HCT116 (cell line): ENCODE measurements around the gene ANKRD13D. TPM values are rescaled to one million over a fixed set of nuclear protein-coding genes. Genes with fewer than 3 reads are reported as not detected.

Experiments used
- ATAC-seq: fragments of 200-7000 bp; cut with Tn5 transposase; 2 replicates; pipeline ENCODE4 v1.9.1; 2020; ENCODE audit warnings: mild to moderate bottlenecking, moderate library complexity
- BruUV-seq: library from RNA; stranded (reverse); fragments of 400-500 nt; replicated peaks from 2 replicates; lab custom pipeline; 2021; lab: Mats Ljungman, UMichigan
- CTCF ChIA-PET: fragments of 300-600 bp; sonication (Branson Sonifier 250); formaldehyde crosslinking; loops from one replicate; lab custom pipeline; 2021; ENCODE audit warnings: antibody characterized with exemption; lab: Charles Lee
- POLR2A ChIA-PET: fragments of 300-600, 350-600 bp; sonication (Branson Sonifier 250); formaldehyde crosslinking; loops from one replicate; lab custom pipeline; 2021; ENCODE audit warnings: antibody characterized with exemption; lab: Charles Lee
- RAD21 ChIA-PET, 2 experiments: fragments of 300-600 bp; sonication (Branson Sonifier 250); formaldehyde crosslinking; loops; one replicate each; lab custom pipeline; 2023; ENCODE audit warnings: low total read pairs in 2 of 2; ENCODE audit not compliant: uncharacterized antibody in 2 of 2, unreplicated experiment in 2 of 2, low non-redundant PET in 1 of 2; lab: Charles Lee
- DNase-seq: peaks from one replicate; pipeline ENCODE4 v3.0.0-alpha.2; 2010; ENCODE audit warnings: low read depth, low spot score
- H2AFZ ChIP-seq: fragments of 200-600 bp; shearing (Covaris generic), sonication (generic); 2 replicates; pipeline ENCODE4 v1.6.1; 2017; ENCODE audit warnings: low read depth, mixed run types, mixed read lengths, antibody characterized with exemption, low read length; ENCODE audit not compliant: poor library complexity, severe bottlenecking
- H3K27ac ChIP-seq: 2 replicates; pipeline ENCODE4 v1.5.1; 2012; ENCODE audit warnings: low read depth, low read length
- H3K27me3 ChIP-seq: fragments of 200-600 bp; sonication (generic); 2 replicates; pipeline ENCODE4 v1.6.1; 2016; ENCODE audit warnings: mixed run types, low read length, mixed read lengths; ENCODE audit not compliant: insufficient read depth
- H3K36me3 ChIP-seq, 2 experiments: fragments of 200-500 bp in 1 of 2; fragments of 200-600 bp in 1 of 2; sonication (Bioruptor generic) in 1 of 2; sonication (generic) in 1 of 2; 2 replicates each; pipeline versions ENCODE4 v1.5.1 to v1.6.1; 2014 to 2016; ENCODE audit warnings: low read length in 2 of 2, inconsistent platforms in 1 of 2, mixed read lengths in 1 of 2, mixed run types in 1 of 2; ENCODE audit not compliant: insufficient read depth in 2 of 2, control insufficient read depth in 1 of 2
- H3K4me1 ChIP-seq, 2 experiments: fragments of 200-600 bp in 1 of 2; sonication (generic) in 1 of 2; 2 replicates each; pipeline versions ENCODE4 v1.5.1 to v1.6.1; 2012 to 2017; ENCODE audit warnings: low read length in 2 of 2, inconsistent platforms in 1 of 2, mild to moderate bottlenecking in 1 of 2, mixed read lengths in 1 of 2, mixed run types in 1 of 2, moderate library complexity in 1 of 2; ENCODE audit not compliant: insufficient read depth in 2 of 2, control insufficient read depth in 1 of 2
- H3K4me2 ChIP-seq: fragments of 200-600 bp; sonication (generic); 2 replicates; pipeline ENCODE4 v1.6.1; 2017; ENCODE audit warnings: mixed run types, low read length, mixed read lengths
- H3K4me3 ChIP-seq, 2 experiments: fragments of 200-600 bp in 1 of 2; sonication (generic) in 1 of 2; replicated peaks in 1 of 2; 2 replicates each; pipeline ENCODE4 v1.5.1; 2011 to 2016; ENCODE audit warnings: low read length in 2 of 2, control low read depth in 1 of 2, low read depth in 1 of 2, mild to moderate bottlenecking in 1 of 2, mixed read lengths in 1 of 2, mixed run types in 1 of 2
- H3K79me2 ChIP-seq: fragments of 200-600 bp; sonication (generic); 2 replicates; pipeline ENCODE4 v1.6.1; 2017; ENCODE audit warnings: mild to moderate bottlenecking, mixed run types, low read length, moderate library complexity, mixed read lengths; ENCODE audit not compliant: insufficient read depth
- H3K9ac ChIP-seq: fragments of 200-600 bp; sonication (generic); 2 replicates; pipeline ENCODE4 v1.6.1; 2016; ENCODE audit warnings: low read length, mixed read lengths
- H3K9me2 ChIP-seq: fragments of 200-600 bp; sonication (generic), shearing (Covaris generic); 2 replicates; pipeline ENCODE4 v1.6.1; 2017; ENCODE audit warnings: mixed run types, mild to moderate bottlenecking, moderate library complexity; ENCODE audit not compliant: insufficient read depth
- H3K9me3 ChIP-seq, 2 experiments: fragments of 200-500 bp in 1 of 2; fragments of 200-600 bp in 1 of 2; sonication (Bioruptor generic) in 1 of 2; sonication (generic) in 1 of 2; 2 replicates each; pipeline ENCODE4 v1.6.1; 2014 to 2017; ENCODE audit warnings: low read length in 2 of 2, mixed read lengths in 2 of 2, inconsistent platforms in 1 of 2, low read depth in 1 of 2, mild to moderate bottlenecking in 1 of 2, mixed run types in 1 of 2, moderate library complexity in 1 of 2; ENCODE audit not compliant: control insufficient read depth in 1 of 2, insufficient read depth in 1 of 2
- H4K20me1 ChIP-seq: fragments of 200-600 bp; sonication (generic), shearing (Covaris generic); 2 replicates; pipeline ENCODE4 v1.6.1; 2017; ENCODE audit warnings: mixed run types, mild to moderate bottlenecking, moderate library complexity; ENCODE audit not compliant: insufficient read depth
- CTCF ChIP-seq, 3 experiments: fragments of 200-600 bp in 1 of 3; sonication (generic) in 1 of 3; IDR thresholded peaks in 2 of 3; conservative IDR thresholded peaks in 1 of 3; 2 replicates each; pipeline ENCODE4 v1.5.1; 2012 to 2017; ENCODE audit warnings: low read depth in 2 of 3, low read length in 2 of 3, antibody characterized with exemption in 1 of 3, borderline replicate concordance in 1 of 3, control low read depth in 1 of 3, mild to moderate bottlenecking in 1 of 3, mixed read lengths in 1 of 3, mixed run types in 1 of 3, moderate library complexity in 1 of 3; ENCODE audit not compliant: insufficient read depth in 1 of 3
- EGR1 ChIP-seq: IDR thresholded peaks from 2 replicates; pipeline ENCODE4 v1.6.1; 2012; ENCODE audit warnings: low read depth
- EZH2 ChIP-seq: fragments of 200-600 bp; sonication (generic); IDR thresholded peaks from 2 replicates; pipeline ENCODE4 v1.6.1; 2017; ENCODE audit warnings: antibody characterized with exemption, mixed run types
- SRF ChIP-seq: IDR thresholded peaks from 2 replicates; pipeline ENCODE4 v1.6.1; 2012; ENCODE audit warnings: low read depth
- TCF7L2 ChIP-seq: IDR thresholded peaks from 2 replicates; pipeline ENCODE4 v1.7.0; 2011; ENCODE audit warnings: borderline replicate concordance, inconsistent platforms; ENCODE audit not compliant: insufficient read depth, insufficient read length; ENCODE audit errors: extremely low read depth
- intact Hi-C: fragments of 100-400 bp; cut with micrococcal nuclease; formaldehyde crosslinking; loops from 2 replicates; pipeline ENCODE4 v1.10.0; 2022
- total RNA-seq: library from RNA; stranded (reverse); gene quantifications from one replicate; pipeline ENCODE4 v1.2.1, GENCODE V29; 2021; ENCODE audit not compliant: unreplicated experiment

ANKRD13D gene
- total RNA-seq, 1 experiment from 2014 or later, result 61.1 TPM

DNA sequence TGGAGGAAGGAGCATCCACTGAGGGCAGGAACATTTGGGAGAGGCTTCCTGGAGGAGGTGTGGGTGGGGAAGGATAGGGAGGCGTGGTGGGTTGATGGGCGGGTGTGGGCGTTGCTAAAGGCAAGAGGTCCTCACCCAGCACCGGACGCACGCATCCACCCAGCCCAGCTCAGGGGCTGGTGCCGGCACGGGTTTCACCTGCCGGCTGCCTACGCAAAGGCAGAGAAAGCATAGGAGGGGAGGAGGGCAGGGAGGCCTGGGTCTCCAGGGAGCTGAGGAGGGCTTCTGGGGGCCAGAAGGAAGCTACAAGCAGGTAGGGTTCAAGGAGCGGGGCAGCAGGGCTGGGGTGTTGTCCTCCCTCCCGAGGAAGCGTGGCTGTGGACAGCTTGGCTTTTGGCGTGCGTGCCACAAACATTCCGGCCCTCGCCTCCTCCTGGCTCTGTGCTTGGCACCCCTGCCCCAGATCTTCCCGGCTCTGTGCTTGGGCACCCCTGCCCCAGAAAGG is 22.0 kb downstream of the ANKRD13D start:
- H3K27ac ChIP-seq, result no peak overlapping the region
- DNase-seq (no peak), ATAC-seq (no peak)
- H3K4me1 ChIP-seq, result peaks cover 10 to 21% of the 10 kb centered on the region in 2 experiments; a peak in 3 of 4 replicates
- no peaks in the 10 kb centered on the region for H4K20me1 ChIP-seq
- H3K79me2 ChIP-seq, result no peaks in the 10 kb centered on the region
- H3K9me2 ChIP-seq, result no peaks in the 10 kb centered on the region
- H3K36me3 ChIP-seq, result peaks cover 0 to 9% of the 10 kb centered on the region in 2 experiments; a peak in 3 of 4 replicates
- intact Hi-C loops, result no loop called here
- no TSS peak for BruUV-seq
- no peak overlapping the region for H3K4me3 ChIP-seq
- RAD21 ChIA-PET, result no interaction called here
- no peak overlapping the region for H3K4me2 ChIP-seq
- no peak for TF ChIP-seq EGR1
- no peak for TF ChIP-seq SRF
- TF ChIP-seq EZH2, result no peak
- TF ChIP-seq, all 23 proteins: peak for 0
- H3K9me3 ChIP-seq, result no peaks in the 10 kb centered on the region
- no peak overlapping the region for H3K9ac ChIP-seq
- ChIA-PET CTCF (no interaction called here), POLR2A (no interaction called here)
- H3K27me3 ChIP-seq, result no peaks in the 10 kb centered on the region
- no peak overlapping the region for H2AFZ ChIP-seq

DNA sequence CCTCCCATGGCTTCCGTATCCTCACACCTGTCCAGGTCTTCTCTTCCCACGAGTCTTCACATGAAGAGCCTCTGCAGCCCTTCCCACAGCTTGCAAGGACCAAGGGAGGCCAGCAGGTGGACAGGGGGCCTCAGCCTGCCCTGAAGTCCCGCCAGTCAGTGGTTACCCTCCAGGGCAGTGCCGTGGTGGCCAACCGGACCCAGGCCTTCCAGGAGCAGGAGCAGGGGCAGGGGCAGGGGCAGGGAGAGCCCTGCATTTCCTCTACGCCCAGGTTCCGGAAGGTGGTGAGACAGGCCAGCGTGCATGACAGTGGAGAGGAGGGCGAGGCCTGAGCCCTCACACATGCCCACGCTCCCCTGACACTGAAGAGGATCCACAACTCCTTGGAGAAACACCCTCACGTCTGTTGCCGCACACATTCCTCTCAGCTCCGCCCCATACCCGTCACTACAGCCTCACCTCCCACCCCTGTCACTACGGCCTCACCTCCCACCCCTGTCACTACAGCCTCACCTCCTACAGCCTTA is 22.5 kb downstream of the ANKRD13D start:
- ChIA-PET RAD21 (no interaction called here), CTCF (no interaction called here), POLR2A (no interaction called here)
- ATAC-seq (no peak), DNase-seq (no peak)
- Histone ChIP-seq H3K27me3 (no peaks in the 10 kb centered on the region), H4K20me1 (no peaks in the 10 kb centered on the region), H3K9me3 (no peaks in the 10 kb centered on the region), H2AFZ (no peak overlapping the region), H3K4me3 (no peak overlapping the region), H3K36me3 (peaks cover 0 to 9% of the 10 kb centered on the region in 2 experiments; a peak in 3 of 4 replicates), H3K9me2 (no peaks in the 10 kb centered on the region), H3K9ac (no peak overlapping the region), H3K27ac (no peak overlapping the region), H3K79me2 (no peaks in the 10 kb centered on the region), H3K4me2 (no peak overlapping the region), H3K4me1 (peaks cover 10 to 25% of the 10 kb centered on the region in 2 experiments; a peak in 3 of 4 replicates)
- 0 out of 6 replicates have a peak, but pooled peaks of 2 of the 3 experiments have one; percentile 12 to 15 for TF ChIP-seq CTCF (IDR thresholded peaks at IDR 0.05 in 2 of 3, conservative IDR thresholded peaks at IDR 0.05 in 1 of 3; ENCODE audit: borderline replicate concordance in 1 of 3, insufficient read depth in 1 of 3, low read depth in 2 of 3, low read length in 2 of 3)
- no peak for TF ChIP-seq TCF7L2
- intact Hi-C loops, result no loop called here
- no TSS peak for BruUV-seq
